H1 (cell line): ENCODE data around the gene EXT2. TPM values are rescaled to one million over a fixed set of nuclear protein-coding genes. Genes with fewer than 3 reads are reported as not detected.

ENCODE experiments used
- SP1 ChIP-seq: IDR thresholded peaks from 2 replicates; pipeline ENCODE4 v1.6.1; 2011; ENCODE audit warnings: low read depth, low read length
- polyA plus RNA-seq, 7 experiments: library from polyadenylated mRNA; depleted of rRNA in 3 of 7; stranded (reverse) in 5 of 7; unstranded in 2 of 7; fragments of >200 nt in 5 of 7; fragments of 200-250 nt in 2 of 7; gene quantifications; 1 replicate in 5 of 7; 2 replicates in 1 of 7; 4 replicates in 1 of 7; pipeline versions ENCODE4 v1.2.1 to v1.2.3, GENCODE V29; 2011 to 2013; ENCODE audit warnings: missing spikeins in 2 of 7, mixed read lengths in 2 of 7
- total RNA-seq: library from RNA; stranded (reverse); fragmentation: NEBNext Ultra II Directional; extraction: Animal tissue kit (Norgen Biotek cat#: 25700); gene quantifications from 2 replicates; pipeline ENCODE4 v1.2.1, GENCODE V29; 2021

EXT2 gene
- total and polyA plus RNA-seq, 2 of the 8 experiments (the other 6 are each of a cell fraction or from before 2014, with no cell fraction given), result 29.8 to 42.8 TPM

GRCh38 chr11:44286911-44287310 lies 191.4 kb downstream of the EXT2 start (continued):
- TF ChIP-seq SP1, result no peak
- TF ChIP-seq, all 59 proteins: peak for 0
